Smooth muscle cell (in vitro differentiated cells): Measurements from ENCODE around the gene TRAPPC3L. TPM values are rescaled to one million over a fixed set of nuclear protein-coding genes. Genes with fewer than 3 reads are reported as not detected.

Experiments used
- DNase-seq: peaks from one replicate; lab custom pipeline; 2025; ENCODE audit not compliant: unreplicated experiment; lab: John Stamatoyannopoulos, UW
- H2AFZ ChIP-seq: fragments of 200-600 bp; sonication (generic); 2 replicates; pipeline ENCODE4 v1.6.0; 2016; ENCODE audit warnings: antibody characterized with exemption, low read depth, mild to moderate bottlenecking
- H3F3A ChIP-seq: fragments of 200-600 bp; sonication (generic); 2 replicates; pipeline ENCODE4 v1.6.0; 2017; ENCODE audit warnings: antibody characterized with exemption, low read depth
- H3K27ac ChIP-seq: fragments of 200-600 bp; sonication (generic); 2 replicates; pipeline ENCODE4 v1.5.1; 2016; ENCODE audit warnings: low read depth, mild to moderate bottlenecking
- H3K27me3 ChIP-seq: fragments of 200-600 bp; sonication (generic); 2 replicates; pipeline ENCODE4 v1.6.1; 2016; ENCODE audit warnings: low read depth, mild to moderate bottlenecking
- H3K36me3 ChIP-seq: fragments of 200-600 bp; sonication (generic); 2 replicates; pipeline ENCODE4 v1.5.1; 2016; ENCODE audit warnings: low read depth
- H3K4me1 ChIP-seq: fragments of 200-600 bp; sonication (generic); 2 replicates; pipeline ENCODE4 v1.5.1; 2016; ENCODE audit warnings: low read depth
- H3K4me2 ChIP-seq: fragments of 200-600 bp; sonication (generic); 2 replicates; pipeline ENCODE4 v1.6.0; 2016; ENCODE audit warnings: mild to moderate bottlenecking
- H3K4me3 ChIP-seq: fragments of 200-600 bp; sonication (generic); 2 replicates; pipeline ENCODE4 v1.5.1; 2016; ENCODE audit warnings: mild to moderate bottlenecking
- H3K79me2 ChIP-seq: fragments of 200-600 bp; sonication (generic); 2 replicates; pipeline ENCODE4 v1.6.0; 2016; ENCODE audit warnings: low read depth, mild to moderate bottlenecking
- H3K9ac ChIP-seq: fragments of 200-600 bp; sonication (generic); 2 replicates; pipeline ENCODE4 v1.6.0; 2016; ENCODE audit warnings: low read depth
- H3K9me3 ChIP-seq: fragments of 200-600 bp; sonication (generic); replicated peaks from 2 replicates; pipeline ENCODE4 v1.5.1; 2016; ENCODE audit warnings: low read depth
- H4K20me1 ChIP-seq: fragments of 200-600 bp; sonication (generic); 2 replicates; pipeline ENCODE4 v1.6.0; 2016; ENCODE audit warnings: low read depth
- WGBS: methylation state at CpG from one replicate; pipeline ENCODE4 v1.1.7; 2016; ENCODE audit warnings: low lambda C conversion rate; 5-methylcytosine and 5-hydroxymethylcytosine counted together
- polyA plus RNA-seq: library from polyadenylated mRNA; unstranded; fragments of >200 nt; fragmentation: Nextera tagmentation; extraction: Ambion mirVana; gene quantifications from 2 replicates; pipeline ENCODE4 v1.2.1, GENCODE V29; 2016
- total RNA-seq: library from RNA; depleted of rRNA; stranded (reverse); fragments of >200 nt; gene quantifications from 2 replicates; pipeline ENCODE4 v1.2.3, GENCODE V29; 2014
- TF ChIP-seq, protein P1 (sequence below): fragments of 200-600 bp; sonication (generic); IDR thresholded peaks from 2 replicates; pipeline ENCODE4 v1.5.1; 2017; ENCODE audit warnings: borderline replicate concordance, mild to moderate bottlenecking, antibody characterized with exemption; ENCODE audit not compliant: insufficient read depth, poor library complexity, severe bottlenecking

TRAPPC3L gene
- total RNA-seq (not detected in 2 replicates), polyA plus RNA-seq (0.11 TPM in 1 of 2 replicates, not detected in the other)

DNA sequence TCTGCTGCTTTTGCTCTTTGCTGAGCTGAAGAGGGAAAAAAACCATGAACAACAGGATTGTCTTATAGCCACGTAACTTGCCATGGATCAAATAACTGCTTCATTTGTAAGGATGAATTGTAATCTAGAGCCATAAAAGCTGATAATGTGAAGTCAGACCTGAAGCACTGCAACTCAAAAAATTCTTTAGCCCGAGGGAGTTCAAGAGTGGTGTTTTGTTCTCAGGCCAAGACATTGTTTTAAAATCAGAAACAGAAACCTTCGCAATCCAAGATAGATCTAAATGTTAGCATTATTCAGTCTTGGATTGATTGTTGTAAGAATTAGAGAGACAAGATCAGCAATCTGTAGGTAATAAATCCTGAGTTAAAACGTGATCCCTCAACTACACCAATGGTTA is at the start of gene TRAPPC3L:
TRAPPC3L (minus strand) TSS at position 34 of the 400 bp plus-strand sequence. CDS start 170 bp downstream, outside the sequence.
- 54% methylated on average over 4 of the region's 4 CpGs for WGBS
- TF ChIP-seq, protein P1, sequence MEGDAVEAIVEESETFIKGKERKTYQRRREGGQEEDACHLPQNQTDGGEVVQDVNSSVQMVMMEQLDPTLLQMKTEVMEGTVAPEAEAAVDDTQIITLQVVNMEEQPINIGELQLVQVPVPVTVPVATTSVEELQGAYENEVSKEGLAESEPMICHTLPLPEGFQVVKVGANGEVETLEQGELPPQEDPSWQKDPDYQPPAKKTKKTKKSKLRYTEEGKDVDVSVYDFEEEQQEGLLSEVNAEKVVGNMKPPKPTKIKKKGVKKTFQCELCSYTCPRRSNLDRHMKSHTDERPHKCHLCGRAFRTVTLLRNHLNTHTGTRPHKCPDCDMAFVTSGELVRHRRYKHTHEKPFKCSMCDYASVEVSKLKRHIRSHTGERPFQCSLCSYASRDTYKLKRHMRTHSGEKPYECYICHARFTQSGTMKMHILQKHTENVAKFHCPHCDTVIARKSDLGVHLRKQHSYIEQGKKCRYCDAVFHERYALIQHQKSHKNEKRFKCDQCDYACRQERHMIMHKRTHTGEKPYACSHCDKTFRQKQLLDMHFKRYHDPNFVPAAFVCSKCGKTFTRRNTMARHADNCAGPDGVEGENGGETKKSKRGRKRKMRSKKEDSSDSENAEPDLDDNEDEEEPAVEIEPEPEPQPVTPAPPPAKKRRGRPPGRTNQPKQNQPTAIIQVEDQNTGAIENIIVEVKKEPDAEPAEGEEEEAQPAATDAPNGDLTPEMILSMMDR = no peak
- no peak within 1 kb of the TSS for H3K4me3 ChIP-seq
- H3K4me1 ChIP-seq = no peaks in the 10 kb centered on the region
- H3K4me2 ChIP-seq = no peak within 1 kb of the TSS
- no peak for DNase-seq
- no peaks in the 10 kb centered on the region for H3F3A ChIP-seq
- no peak within 1 kb of the TSS for H3K9ac ChIP-seq
- H3K27me3 ChIP-seq = peaks cover 10% of the 10 kb centered on the region
- H3K27ac ChIP-seq = no peak within 1 kb of the TSS
- H3K9me3 ChIP-seq = no peaks in the 10 kb centered on the region
- H2AFZ ChIP-seq = no peak within 1 kb of the TSS
- H3K36me3 ChIP-seq = no peaks in the 10 kb centered on the region
- H4K20me1 ChIP-seq = no peaks in the 10 kb centered on the region
- H3K79me2 ChIP-seq = no peaks in the 10 kb centered on the region

DNA sequence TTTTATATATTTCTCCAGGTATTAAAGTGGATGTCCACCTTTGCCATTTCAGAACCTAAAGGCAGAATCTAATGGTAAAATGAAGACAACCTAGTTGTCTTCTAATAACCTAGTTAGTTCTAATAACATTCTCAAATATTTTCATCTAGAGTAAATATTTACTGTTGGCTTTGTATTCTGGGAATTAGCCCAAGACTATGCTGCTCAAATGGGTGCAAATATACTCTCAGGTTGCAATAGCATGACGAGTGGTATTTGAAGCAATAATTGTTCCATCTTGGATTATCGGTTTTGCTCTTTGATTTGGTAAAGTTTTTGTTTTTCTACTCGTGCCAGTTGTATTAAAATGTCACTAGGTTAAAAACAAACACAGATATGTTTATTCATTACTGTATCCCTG is 49.8 kb upstream of the TRAPPC3L start:
- Histone ChIP-seq H3F3A (no peaks in the 10 kb centered on the region), H3K27me3 (no peaks in the 10 kb centered on the region), H3K9me3 (no peaks in the 10 kb centered on the region), H4K20me1 (no peaks in the 10 kb centered on the region), H3K4me1 (no peaks in the 10 kb centered on the region), H3K36me3 (peaks cover 31% of the 10 kb centered on the region), H3K4me2 (no peak overlapping the region), H2AFZ (no peak overlapping the region), H3K79me2 (no peaks in the 10 kb centered on the region), H3K9ac (no peak overlapping the region), H3K27ac (no peak overlapping the region), H3K4me3 (no peak overlapping the region)
- 96% methylated on average over 3 of the region's 3 CpGs for WGBS
- DNase-seq = no peak
- TF ChIP-seq, protein P1 = no peak

DNA sequence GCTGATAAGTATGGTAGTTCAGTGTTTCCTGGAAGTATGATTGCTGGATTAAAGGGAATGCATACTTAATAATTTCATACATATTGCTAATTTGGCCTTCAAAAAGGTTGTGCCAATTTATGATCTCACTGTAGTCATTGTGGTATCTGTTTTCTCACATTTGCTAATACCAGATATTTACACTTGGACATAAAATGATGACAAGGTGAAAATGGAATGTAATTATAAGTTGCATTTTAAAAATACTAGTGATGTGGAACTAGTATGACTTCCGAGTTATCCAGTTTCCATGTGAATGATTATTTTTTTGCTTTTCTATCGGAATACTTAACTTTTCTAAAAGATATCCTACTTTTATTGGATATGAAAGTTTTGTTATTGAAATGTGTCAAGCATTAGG is 41.3 kb upstream of the TRAPPC3L start:
- no peak overlapping the region for H3K9ac ChIP-seq
- DNase-seq = no peak

DNA sequence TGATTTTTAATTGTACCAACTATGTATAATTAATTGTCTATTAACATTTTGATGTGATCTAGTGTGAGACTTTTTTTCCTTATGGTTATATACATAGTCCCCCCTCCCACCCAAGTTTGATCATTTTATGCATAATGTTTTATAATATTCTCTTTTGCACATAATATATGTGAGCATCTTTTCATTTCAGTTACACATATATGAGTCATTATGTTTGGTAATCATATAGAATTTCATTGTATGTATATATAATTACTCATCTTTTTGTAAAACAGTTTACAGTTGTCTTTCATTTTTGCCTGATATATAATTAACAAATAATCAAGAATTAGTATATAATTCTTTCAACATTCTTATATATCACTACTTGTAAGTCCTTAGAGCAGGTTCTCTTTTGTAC is 40.8 kb upstream of the TRAPPC3L start:
- no peaks in the 10 kb centered on the region for H3K9me3 ChIP-seq
- DNase-seq = no peak
- no peaks in the 10 kb centered on the region for H3K27me3 ChIP-seq
- H3K79me2 ChIP-seq = peaks cover 50% of the 10 kb centered on the region
- no peaks in the 10 kb centered on the region for H3F3A ChIP-seq
- H3K4me1 ChIP-seq = no peaks in the 10 kb centered on the region
- H3K9ac ChIP-seq = no peak overlapping the region
- H3K36me3 ChIP-seq = peaks cover 40% of the 10 kb centered on the region
- H3K27ac ChIP-seq = no peak overlapping the region
- no peak overlapping the region for H3K4me2 ChIP-seq
- H3K4me3 ChIP-seq = no peak overlapping the region
- no peak overlapping the region for H2AFZ ChIP-seq
- TF ChIP-seq, protein P1 = no peak
- H4K20me1 ChIP-seq = peaks cover 35% of the 10 kb centered on the region

More for the DNA sequence above, 41.3 kb upstream of the TRAPPC3L start:
- no peaks in the 10 kb centered on the region for H3K27me3 ChIP-seq
- H2AFZ ChIP-seq = no peak overlapping the region
- peaks cover 42% of the 10 kb centered on the region for H3K36me3 ChIP-seq
- TF ChIP-seq, protein P1 = no peak
- no peak overlapping the region for H3K27ac ChIP-seq
- 97% methylated on average over 2 of the region's 2 CpGs for WGBS
- H3K4me2 ChIP-seq = no peak overlapping the region
- no peaks in the 10 kb centered on the region for H3K9me3 ChIP-seq
- H3K4me3 ChIP-seq = no peak overlapping the region
- H3K79me2 ChIP-seq = peaks cover 46% of the 10 kb centered on the region
- peaks cover 35% of the 10 kb centered on the region for H4K20me1 ChIP-seq
- H3F3A ChIP-seq = no peaks in the 10 kb centered on the region
- no peaks in the 10 kb centered on the region for H3K4me1 ChIP-seq
